Common myeloid progenitor, CD34-positive (primary cell): Measurements from ENCODE around the gene FHIT.

Experiments used
- CTCF ChIA-PET: fragments of 350-600 bp; sonication (Branson Sonifier 250); formaldehyde crosslinking; loops from one replicate; lab custom pipeline; 2021; ENCODE audit warnings: antibody characterized with exemption; lab: Charles Lee
- POLR2A ChIA-PET: fragments of 350-600 bp; sonication (Branson Sonifier 250); formaldehyde crosslinking; loops from one replicate; lab custom pipeline; 2021; ENCODE audit warnings: antibody characterized with exemption; lab: Charles Lee
- DNase-seq, 3 donors: peaks; one replicate each; pipeline versions ENCODE4 v3.0.0 to v3.0.0-alpha.2; 2013
- H3K27ac ChIP-seq, 2 experiments: 1 replicate in 1 of 2; 2 replicates in 1 of 2; pipeline ENCODE4 v1.7.0; 2013; ENCODE audit warnings: inconsistent platforms in 2 of 2, low read length in 2 of 2, mild to moderate bottlenecking in 2 of 2, low read depth in 1 of 2, moderate library complexity in 1 of 2; ENCODE audit not compliant: severe bottlenecking in 2 of 2, insufficient read depth in 1 of 2, poor library complexity in 1 of 2
- H3K27me3 ChIP-seq, 5 experiments: replicated peaks in 2 of 5; 1 replicate in 3 of 5; 2 replicates in 2 of 5; pipeline versions ENCODE4 v1.6.1 to v1.7.0; 2013; ENCODE audit warnings: low read length in 4 of 5, mild to moderate bottlenecking in 2 of 5, moderate library complexity in 2 of 5, inconsistent platforms in 1 of 5; ENCODE audit not compliant: insufficient read depth in 5 of 5, control insufficient read depth in 4 of 5
- H3K36me3 ChIP-seq, 4 experiments: 1 replicate in 2 of 4; 2 replicates in 2 of 4; pipeline versions ENCODE4 v1.6.1 to v1.7.0; 2013; ENCODE audit warnings: low read length in 3 of 4, control low read depth in 1 of 4, mild to moderate bottlenecking in 1 of 4; ENCODE audit not compliant: control insufficient read depth in 4 of 4, insufficient read depth in 4 of 4
- H3K4me1 ChIP-seq, 4 experiments: 1 replicate in 3 of 4; 2 replicates in 1 of 4; pipeline versions ENCODE4 v1.6.1 to v1.7.1; 2013; ENCODE audit warnings: low read length in 3 of 4, mild to moderate bottlenecking in 3 of 4, control low read depth in 1 of 4, inconsistent platforms in 1 of 4, moderate library complexity in 1 of 4; ENCODE audit not compliant: control insufficient read depth in 4 of 4, insufficient read depth in 4 of 4; ENCODE audit errors: control extremely low read depth in 1 of 4
- H3K4me3 ChIP-seq, 7 experiments: 1 replicate in 4 of 7; 2 replicates in 3 of 7; pipeline versions ENCODE4 v1.5.1 to v1.7.0; 2013; ENCODE audit warnings: mild to moderate bottlenecking in 7 of 7, low read length in 6 of 7, moderate library complexity in 6 of 7, inconsistent platforms in 2 of 7, low read depth in 2 of 7, control low read depth in 1 of 7; ENCODE audit not compliant: insufficient read depth in 4 of 7, control insufficient read depth in 1 of 7; ENCODE audit errors: extremely low read depth in 1 of 7
- H3K9me3 ChIP-seq, 5 experiments: 1 replicate in 4 of 5; 2 replicates in 1 of 5; pipeline versions ENCODE4 v1.6.1 to v1.7.1; 2013; ENCODE audit warnings: low read length in 4 of 5, mild to moderate bottlenecking in 2 of 5, inconsistent platforms in 1 of 5, low read depth in 1 of 5, moderate library complexity in 1 of 5; ENCODE audit not compliant: control insufficient read depth in 4 of 5, insufficient read depth in 2 of 5; ENCODE audit errors: control extremely low read depth in 1 of 5
- WGBS: methylation state at CpG from one replicate; pipeline ENCODE4 v1.1.5; 2013; ENCODE audit not compliant: insufficient coverage; 5-methylcytosine and 5-hydroxymethylcytosine counted together

The FHIT gene

GRCh38 chr3:60228823-60229222, 1022.4 kb downstream of the FHIT start:
- 100% methylated on average over 1 of the region's 4 CpGs for WGBS
- H3K4me1 ChIP-seq, result no peaks in the 10 kb centered on the region
- ChIA-PET CTCF (no interaction called here), POLR2A (no interaction called here)
- no peak for DNase-seq
- H3K27me3 ChIP-seq, result no peaks in the 10 kb centered on the region
- H3K4me3 ChIP-seq, result no peak overlapping the region
- no peaks in the 10 kb centered on the region for H3K36me3 ChIP-seq
- peaks cover 0 to 4% (median 0%) of the 10 kb centered on the region in 5 experiments for H3K9me3 ChIP-seq
- no peak overlapping the region for H3K27ac ChIP-seq

GRCh38 chr3:60226912-60227311, 1024.3 kb downstream of the FHIT start:
- WGBS, result 100% methylated on average over 2 of the region's 2 CpGs
- Histone ChIP-seq H3K27ac (no peak overlapping the region), H3K4me3 (no peak overlapping the region), H3K36me3 (no peaks in the 10 kb centered on the region), H3K9me3 (no peaks in the 10 kb centered on the region), H3K4me1 (no peaks in the 10 kb centered on the region), H3K27me3 (no peaks in the 10 kb centered on the region)
- ChIA-PET CTCF (interaction anchor here (1.1 kb wide), 1 partner anchor 10 kb away, joined by 3 read pairs; no protein-coding TSS in a partner anchor), POLR2A (no interaction called here)
- no peak for DNase-seq

- H3K4me3 ChIP-seq, result no peak overlapping the region
- H3K4me1 ChIP-seq, result no peaks in the 10 kb centered on the region
- ChIA-PET POLR2A (interaction anchor here (0.6 kb wide), 1 partner anchor 46 kb away, joined by 3 read pairs; no protein-coding TSS in a partner anchor), CTCF (no interaction called here)
- no peak overlapping the region for H3K27ac ChIP-seq
- no peaks in the 10 kb centered on the region for H3K36me3 ChIP-seq
- no peak for DNase-seq
- H3K27me3 ChIP-seq, result no peaks in the 10 kb centered on the region
- H3K9me3 ChIP-seq, result no peaks in the 10 kb centered on the region
- WGBS, result 96% methylated on average over 3 of the region's 3 CpGs
These were observed 1025.4 kb downstream of the FHIT start for GRCh38 chr3:60225848-60226247.

- 100% methylated on average over 1 of the region's 4 CpGs for WGBS
- POLR2A ChIA-PET, result no interaction called here
- H3K4me3 ChIP-seq, result no peak overlapping the region
- H3K27ac ChIP-seq, result no peak overlapping the region
- no peaks in the 10 kb centered on the region for H3K9me3 ChIP-seq
- CTCF ChIA-PET, result no interaction called here
- H3K4me1 ChIP-seq, result no peaks in the 10 kb centered on the region
- DNase-seq, result no peak
- H3K36me3 ChIP-seq, result no peaks in the 10 kb centered on the region
- no peaks in the 10 kb centered on the region for H3K27me3 ChIP-seq
These were observed 1030.5 kb downstream of the FHIT start for GRCh38 chr3:60220768-60221167.

GRCh38 chr3:60219501-60219900, 1031.8 kb downstream of the FHIT start:
- Histone ChIP-seq H3K27me3 (no peaks in the 10 kb centered on the region), H3K9me3 (no peaks in the 10 kb centered on the region), H3K4me3 (no peak overlapping the region), H3K27ac (no peak overlapping the region), H3K36me3 (no peaks in the 10 kb centered on the region), H3K4me1 (no peaks in the 10 kb centered on the region)
- ChIA-PET CTCF (no interaction called here), POLR2A (no interaction called here)
- DNase-seq, result no peak
- WGBS, result 100% methylated on average over 1 of the region's 2 CpGs

GRCh38 chr3:60217156-60217911, 1033.9 kb downstream of the FHIT start:
- WGBS, result 100% methylated on average over 1 of the region's 3 CpGs
- H3K36me3 ChIP-seq, result no peaks in the 10 kb centered on the region
- DNase-seq, result no peak
- ChIA-PET POLR2A (interaction anchor here (0.8 kb wide), 1 partner anchor 26 kb away, joined by 3 read pairs; no protein-coding TSS in a partner anchor), CTCF (interaction anchor here (1.0 kb wide), 2 partner anchors 9 to 10 kb away, joined by 3 read pairs; no protein-coding TSS in a partner anchor)
- H3K27ac ChIP-seq, result no peak overlapping the region
- H3K4me1 ChIP-seq, result no peaks in the 10 kb centered on the region
- H3K27me3 ChIP-seq, result no peaks in the 10 kb centered on the region
- no peaks in the 10 kb centered on the region for H3K9me3 ChIP-seq
- H3K4me3 ChIP-seq, result no peak overlapping the region

GRCh38 chr3:60216462-60217075, 1034.7 kb downstream of the FHIT start:
- WGBS, result no CpG with 5 or more reads among the region's 2 CpGs
- ChIA-PET CTCF (interaction anchor here (1.0 kb wide), 2 partner anchors 8 to 11 kb away, joined by 3 read pairs; no protein-coding TSS in a partner anchor), POLR2A (no interaction called here)

More at GRCh38 chr3:60216462-60217075, 1034.7 kb downstream of the FHIT start:
- DNase-seq, result no peak
- no peak overlapping the region for H3K4me3 ChIP-seq
- no peaks in the 10 kb centered on the region for H3K9me3 ChIP-seq
- H3K27ac ChIP-seq, result no peak overlapping the region
- H3K4me1 ChIP-seq, result no peaks in the 10 kb centered on the region
- H3K36me3 ChIP-seq, result no peaks in the 10 kb centered on the region
- H3K27me3 ChIP-seq, result no peaks in the 10 kb centered on the region
